ENCODE results near the gene TNKS1BP1.
A peak's percentile ranks its signal among the peaks of the same experiment; 100 is the strongest.

TNKS1BP1 gene

GRCh38 chr11:57316017-57316416 is 8.7 kb downstream of the TNKS1BP1 start:
- TF ChIP-seq FOXP2 (optimal IDR thresholded peaks at IDR 0.05; ENCODE audit: borderline replicate concordance, extremely low read depth, extremely low read length, insufficient read depth), result no peak
- TF ChIP-seq SIN3A (IDR thresholded peaks at IDR 0.05; ENCODE audit: borderline replicate concordance, insufficient read depth, low read length), result no peak
- no peak for TF ChIP-seq REST (IDR thresholded peaks at IDR 0.05; ENCODE audit: insufficient read depth in 1 of 2, low read depth in 2 of 2, low read length in 2 of 2)
- TF ChIP-seq TAF1 (IDR thresholded peaks at IDR 0.05; ENCODE audit: borderline replicate concordance, insufficient read depth, low read length), result no peak
- TF ChIP-seq POLR2AphosphoS5 (IDR thresholded peaks at IDR 0.05; ENCODE audit: low read depth, low read length), result no peak

- TF ChIP-seq SIN3A (IDR thresholded peaks at IDR 0.05; ENCODE audit: borderline replicate concordance, insufficient read depth, low read length) (peak; percentile 90; the same call in 1 of the 2 replicates), FOXP2 (optimal IDR thresholded peaks at IDR 0.05; ENCODE audit: borderline replicate concordance, extremely low read depth, extremely low read length, insufficient read depth) (no peak), TAF1 (IDR thresholded peaks at IDR 0.05; ENCODE audit: borderline replicate concordance, insufficient read depth, low read length) (no peak), REST (IDR thresholded peaks at IDR 0.05; ENCODE audit: insufficient read depth in 1 of 2, low read depth in 2 of 2, low read length in 2 of 2) (no peak), POLR2AphosphoS5 (IDR thresholded peaks at IDR 0.05; ENCODE audit: low read depth, low read length) (no peak; the same call in 1 of the 2 replicates)
These were observed 9.3 kb downstream of the TNKS1BP1 start for GRCh38 chr11:57315491-57315890.

GRCh38 chr11:57314221-57314973 is 10.4 kb downstream of the TNKS1BP1 start:
- TF ChIP-seq POLR2AphosphoS5 (IDR thresholded peaks at IDR 0.05; ENCODE audit: low read depth, low read length) (no peak), TAF1 (IDR thresholded peaks at IDR 0.05; ENCODE audit: borderline replicate concordance, insufficient read depth, low read length) (no peak), SIN3A (IDR thresholded peaks at IDR 0.05; ENCODE audit: borderline replicate concordance, insufficient read depth, low read length) (no peak), FOXP2 (optimal IDR thresholded peaks at IDR 0.05; ENCODE audit: borderline replicate concordance, extremely low read depth, extremely low read length, insufficient read depth) (no peak), REST (IDR thresholded peaks at IDR 0.05; ENCODE audit: insufficient read depth in 1 of 2, low read depth in 2 of 2, low read length in 2 of 2) (no peak)

- TF ChIP-seq POLR2AphosphoS5 (IDR thresholded peaks at IDR 0.05; ENCODE audit: low read depth, low read length), result no peak
- TF ChIP-seq TAF1 (IDR thresholded peaks at IDR 0.05; ENCODE audit: borderline replicate concordance, insufficient read depth, low read length), result no peak
- no peak for TF ChIP-seq SIN3A (IDR thresholded peaks at IDR 0.05; ENCODE audit: borderline replicate concordance, insufficient read depth, low read length)
- TF ChIP-seq FOXP2 (optimal IDR thresholded peaks at IDR 0.05; ENCODE audit: borderline replicate concordance, extremely low read depth, extremely low read length, insufficient read depth), result no peak
- TF ChIP-seq REST (IDR thresholded peaks at IDR 0.05; ENCODE audit: insufficient read depth in 1 of 2, low read depth in 2 of 2, low read length in 2 of 2), result no peak
These were observed 11.0 kb downstream of the TNKS1BP1 start for GRCh38 chr11:57313788-57314135.
